Lower leg skin (tissue), 3 donors: ENCODE measurements around the gene PRPF6.

Source experiments
- POLR2A ChIP-seq, 2 donors: fragments of 450-650 bp; IDR thresholded peaks; one replicate each; pipeline ENCODE4 v1.6.1; 2016 to 2017; ENCODE audit warnings: antibody characterized with exemption in 2 of 2, mild to moderate bottlenecking in 1 of 2, moderate library complexity in 1 of 2
- TF ChIP-seq, protein P1 (sequence below), 3 donors: fragments of 450-650 bp; IDR thresholded peaks; one replicate each; pipeline ENCODE4 v1.5.1; 2016; ENCODE audit warnings: antibody characterized with exemption in 3 of 3, mild to moderate bottlenecking in 3 of 3, moderate library complexity in 2 of 3

DNA sequence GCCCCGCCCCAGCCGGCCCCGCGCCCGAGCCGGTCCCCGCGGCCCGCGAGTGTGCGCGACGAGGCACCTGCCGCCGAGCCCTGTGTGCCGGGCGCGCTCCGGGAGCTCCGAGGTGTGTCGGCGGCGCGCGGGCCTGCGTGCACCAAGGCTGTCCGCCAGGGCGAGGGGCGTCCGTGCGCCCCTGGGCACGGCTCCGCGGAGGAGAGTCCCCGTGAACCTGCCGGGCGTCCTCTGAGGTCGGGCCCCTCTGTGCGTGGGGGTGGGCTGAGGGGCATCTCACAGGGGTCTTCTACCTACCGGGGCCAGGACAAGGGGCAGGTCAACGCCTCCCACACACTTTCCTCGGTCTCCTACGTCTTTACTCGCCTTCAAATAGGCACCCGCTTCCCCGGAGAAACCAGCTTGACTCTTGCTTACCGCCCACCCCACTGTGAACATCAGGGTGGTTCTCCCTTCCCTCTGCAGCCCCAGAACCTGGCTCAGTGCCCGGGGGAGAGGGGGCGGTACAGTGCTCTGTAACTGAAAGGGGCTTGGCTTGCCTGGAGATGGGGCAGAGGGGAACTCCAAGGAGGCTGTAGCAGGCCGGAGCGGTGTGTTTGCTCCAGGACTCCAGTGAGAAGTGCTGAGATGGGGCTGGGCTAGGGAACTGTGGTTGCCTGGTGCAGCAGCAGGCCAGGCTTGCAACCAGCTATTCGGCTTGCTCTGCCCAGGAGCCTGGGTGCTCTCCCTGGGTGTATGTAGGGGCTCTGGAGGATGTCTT lies 1.2 kb upstream of the PRPF6 start, which contains the start of gene SAMD10:
- no peak for TF ChIP-seq POLR2A (IDR thresholded peaks at IDR 0.05)
- TF ChIP-seq, protein P1, sequence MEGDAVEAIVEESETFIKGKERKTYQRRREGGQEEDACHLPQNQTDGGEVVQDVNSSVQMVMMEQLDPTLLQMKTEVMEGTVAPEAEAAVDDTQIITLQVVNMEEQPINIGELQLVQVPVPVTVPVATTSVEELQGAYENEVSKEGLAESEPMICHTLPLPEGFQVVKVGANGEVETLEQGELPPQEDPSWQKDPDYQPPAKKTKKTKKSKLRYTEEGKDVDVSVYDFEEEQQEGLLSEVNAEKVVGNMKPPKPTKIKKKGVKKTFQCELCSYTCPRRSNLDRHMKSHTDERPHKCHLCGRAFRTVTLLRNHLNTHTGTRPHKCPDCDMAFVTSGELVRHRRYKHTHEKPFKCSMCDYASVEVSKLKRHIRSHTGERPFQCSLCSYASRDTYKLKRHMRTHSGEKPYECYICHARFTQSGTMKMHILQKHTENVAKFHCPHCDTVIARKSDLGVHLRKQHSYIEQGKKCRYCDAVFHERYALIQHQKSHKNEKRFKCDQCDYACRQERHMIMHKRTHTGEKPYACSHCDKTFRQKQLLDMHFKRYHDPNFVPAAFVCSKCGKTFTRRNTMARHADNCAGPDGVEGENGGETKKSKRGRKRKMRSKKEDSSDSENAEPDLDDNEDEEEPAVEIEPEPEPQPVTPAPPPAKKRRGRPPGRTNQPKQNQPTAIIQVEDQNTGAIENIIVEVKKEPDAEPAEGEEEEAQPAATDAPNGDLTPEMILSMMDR (IDR thresholded peaks at IDR 0.05), result no peak
